ENCODE measurements around the gene TPST1.

TPST1 gene

DNA sequence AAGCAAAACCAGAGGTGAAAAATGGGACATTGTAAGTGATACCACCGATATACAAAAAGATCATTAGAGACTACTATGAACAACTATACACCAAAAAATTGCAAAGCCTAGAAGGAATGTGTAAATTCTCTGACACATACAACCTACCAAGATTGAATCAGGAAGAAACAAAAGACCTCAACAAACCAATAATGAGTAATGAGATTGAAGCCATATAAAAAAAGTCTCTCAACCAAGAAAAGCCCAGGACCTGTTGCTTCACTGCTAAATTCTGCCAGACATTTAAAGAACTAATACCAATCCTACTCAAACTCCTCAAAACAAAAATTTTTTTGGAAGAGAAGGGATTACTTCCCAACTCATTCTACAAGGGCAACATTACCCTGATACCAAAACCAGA, 134.0 kb downstream of the TPST1 start:
- Histone ChIP-seq H3K4me3 (ENCODE audit: low read depth, low read length) (no peak overlapping the region), H3K9me3 (ENCODE audit: control insufficient read depth, insufficient read depth, low read depth, low read length) (peaks cover 18% of the 10 kb centered on the region), H3K36me3 (ENCODE audit: control insufficient read depth, insufficient read depth, low read length) (no peaks in the 10 kb centered on the region), H3K27me3 (ENCODE audit: control insufficient read depth, insufficient read depth, low read length) (no peaks in the 10 kb centered on the region), H3K27ac (ENCODE audit: low read depth, low read length) (no peak overlapping the region), H3K9ac (ENCODE audit: low read length) (no peak overlapping the region), H3K4me1 (ENCODE audit: control insufficient read depth, insufficient read depth, low read length) (no peaks in the 10 kb centered on the region)

GRCh38 chr7:66344166-66344565, 139.0 kb downstream of the TPST1 start:
- Histone ChIP-seq H3K9me3 (ENCODE audit: control insufficient read depth, insufficient read depth, low read depth, low read length) (peaks cover 7% of the 10 kb centered on the region; the same call in 1 of the 2 replicates), H3K4me3 (ENCODE audit: low read depth, low read length) (no peak overlapping the region), H3K4me1 (ENCODE audit: control insufficient read depth, insufficient read depth, low read length) (no peaks in the 10 kb centered on the region), H3K27me3 (ENCODE audit: control insufficient read depth, insufficient read depth, low read length) (no peaks in the 10 kb centered on the region), H3K36me3 (ENCODE audit: control insufficient read depth, insufficient read depth, low read length) (no peaks in the 10 kb centered on the region), H3K27ac (ENCODE audit: low read depth, low read length) (no peak overlapping the region), H3K9ac (ENCODE audit: low read length) (no peak overlapping the region)

GRCh38 chr7:66348531-66348930, 143.4 kb downstream of the TPST1 start:
- Histone ChIP-seq H3K27ac (ENCODE audit: low read depth, low read length) (no peak overlapping the region), H3K9ac (ENCODE audit: low read length) (no peak overlapping the region), H3K27me3 (ENCODE audit: control insufficient read depth, insufficient read depth, low read length) (no peaks in the 10 kb centered on the region), H3K9me3 (ENCODE audit: control insufficient read depth, insufficient read depth, low read depth, low read length) (no peaks in the 10 kb centered on the region), H3K36me3 (ENCODE audit: control insufficient read depth, insufficient read depth, low read length) (no peaks in the 10 kb centered on the region), H3K4me3 (ENCODE audit: low read depth, low read length) (no peak overlapping the region), H3K4me1 (ENCODE audit: control insufficient read depth, insufficient read depth, low read length) (0 out of 2 replicates have a peak, but pooled peaks cover 3% of the 10 kb centered on the region)

- Histone ChIP-seq H3K27ac (ENCODE audit: low read depth, low read length) (no peak overlapping the region), H3K4me1 (ENCODE audit: control insufficient read depth, insufficient read depth, low read length) (0 out of 2 replicates have a peak, but pooled peaks cover 3% of the 10 kb centered on the region), H3K4me3 (ENCODE audit: low read depth, low read length) (no peak overlapping the region), H3K9me3 (ENCODE audit: control insufficient read depth, insufficient read depth, low read depth, low read length) (no peaks in the 10 kb centered on the region), H3K36me3 (ENCODE audit: control insufficient read depth, insufficient read depth, low read length) (no peaks in the 10 kb centered on the region), H3K9ac (ENCODE audit: low read length) (no peak overlapping the region), H3K27me3 (ENCODE audit: control insufficient read depth, insufficient read depth, low read length) (no peaks in the 10 kb centered on the region)
These were observed 143.8 kb downstream of the TPST1 start for GRCh38 chr7:66348959-66349358.

- H3K9ac ChIP-seq (ENCODE audit: low read length): no peak overlapping the region
- H3K4me1 ChIP-seq (ENCODE audit: control insufficient read depth, insufficient read depth, low read length): 0 out of 2 replicates have a peak, but pooled peaks cover 3% of the 10 kb centered on the region
- H3K9me3 ChIP-seq (ENCODE audit: control insufficient read depth, insufficient read depth, low read depth, low read length): no peaks in the 10 kb centered on the region
- H3K36me3 ChIP-seq (ENCODE audit: control insufficient read depth, insufficient read depth, low read length): no peaks in the 10 kb centered on the region
- H3K4me3 ChIP-seq (ENCODE audit: low read depth, low read length): no peak overlapping the region
- no peak overlapping the region for H3K27ac ChIP-seq (ENCODE audit: low read depth, low read length)
- no peaks in the 10 kb centered on the region for H3K27me3 ChIP-seq (ENCODE audit: control insufficient read depth, insufficient read depth, low read length)
These were observed 146.9 kb downstream of the TPST1 start for GRCh38 chr7:66352071-66352470.

DNA sequence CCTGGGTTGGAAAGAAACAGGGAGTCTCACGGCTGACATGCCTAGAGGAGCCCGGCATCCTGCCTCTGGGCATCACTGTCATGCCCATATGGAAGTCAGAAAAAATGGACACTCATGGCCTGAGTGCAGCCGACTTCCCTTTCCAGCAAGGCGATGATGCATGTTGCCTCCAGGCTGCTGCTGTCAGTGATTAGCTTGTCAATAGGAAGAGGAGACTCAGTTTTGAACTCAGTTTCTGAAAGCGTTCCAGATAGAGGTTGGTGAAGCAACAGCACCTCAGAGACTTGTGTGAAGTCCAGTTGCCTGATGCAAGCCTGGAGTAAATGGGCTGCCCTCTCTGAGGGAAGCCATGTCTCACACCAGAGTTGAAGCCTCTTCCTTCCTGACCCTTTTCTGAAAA, 148.4 kb downstream of the TPST1 start:
- no peak overlapping the region for H3K27ac ChIP-seq (ENCODE audit: low read depth, low read length)

GRCh38 chr7:66355756-66356155, 150.6 kb downstream of the TPST1 start:
- H3K36me3 ChIP-seq (ENCODE audit: control insufficient read depth, insufficient read depth, low read length): no peaks in the 10 kb centered on the region; the same call in 1 of the 2 replicates
- H3K27me3 ChIP-seq (ENCODE audit: control insufficient read depth, insufficient read depth, low read length): no peaks in the 10 kb centered on the region
- H3K9me3 ChIP-seq (ENCODE audit: control insufficient read depth, insufficient read depth, low read depth, low read length): no peaks in the 10 kb centered on the region
- no peak overlapping the region for H3K9ac ChIP-seq (ENCODE audit: low read length)
- no peak overlapping the region for H3K27ac ChIP-seq (ENCODE audit: low read depth, low read length)
- H3K4me3 ChIP-seq (ENCODE audit: low read depth, low read length): no peak overlapping the region
- H3K4me1 ChIP-seq (ENCODE audit: control insufficient read depth, insufficient read depth, low read length): 0 out of 2 replicates have a peak, but pooled peaks cover 3% of the 10 kb centered on the region

More for the DNA sequence above, 148.4 kb downstream of the TPST1 start:
- Histone ChIP-seq H3K9ac (ENCODE audit: low read length) (no peak overlapping the region), H3K9me3 (ENCODE audit: control insufficient read depth, insufficient read depth, low read depth, low read length) (no peaks in the 10 kb centered on the region), H3K4me3 (ENCODE audit: low read depth, low read length) (no peak overlapping the region), H3K4me1 (ENCODE audit: control insufficient read depth, insufficient read depth, low read length) (0 out of 2 replicates have a peak, but pooled peaks cover 3% of the 10 kb centered on the region), H3K36me3 (ENCODE audit: control insufficient read depth, insufficient read depth, low read length) (no peaks in the 10 kb centered on the region), H3K27me3 (ENCODE audit: control insufficient read depth, insufficient read depth, low read length) (no peaks in the 10 kb centered on the region)

- Histone ChIP-seq H3K9me3 (ENCODE audit: control insufficient read depth, insufficient read depth, low read depth, low read length) (no peaks in the 10 kb centered on the region), H3K27me3 (ENCODE audit: control insufficient read depth, insufficient read depth, low read length) (no peaks in the 10 kb centered on the region)
These were observed 151.2 kb downstream of the TPST1 start for GRCh38 chr7:66356277-66356721.

GRCh38 chr7:66357087-66357486, 152.0 kb downstream of the TPST1 start:
- Histone ChIP-seq H3K9ac (ENCODE audit: low read length) (no peak overlapping the region), H3K27ac (ENCODE audit: low read depth, low read length) (no peak overlapping the region), H3K27me3 (ENCODE audit: control insufficient read depth, insufficient read depth, low read length) (no peaks in the 10 kb centered on the region), H3K4me1 (ENCODE audit: control insufficient read depth, insufficient read depth, low read length) (0 out of 2 replicates have a peak, but pooled peaks cover 2% of the 10 kb centered on the region), H3K9me3 (ENCODE audit: control insufficient read depth, insufficient read depth, low read depth, low read length) (no peaks in the 10 kb centered on the region), H3K36me3 (ENCODE audit: control insufficient read depth, insufficient read depth, low read length) (no peaks in the 10 kb centered on the region; the same call in 1 of the 2 replicates), H3K4me3 (ENCODE audit: low read depth, low read length) (no peak overlapping the region)

More at GRCh38 chr7:66356277-66356721, 151.2 kb downstream of the TPST1 start:
- Histone ChIP-seq H3K9ac (ENCODE audit: low read length) (no peak overlapping the region), H3K4me3 (ENCODE audit: low read depth, low read length) (no peak overlapping the region), H3K36me3 (ENCODE audit: control insufficient read depth, insufficient read depth, low read length) (no peaks in the 10 kb centered on the region; the same call in 1 of the 2 replicates), H3K4me1 (ENCODE audit: control insufficient read depth, insufficient read depth, low read length) (0 out of 2 replicates have a peak, but pooled peaks cover 3% of the 10 kb centered on the region), H3K27ac (ENCODE audit: low read depth, low read length) (no peak overlapping the region)

DNA sequence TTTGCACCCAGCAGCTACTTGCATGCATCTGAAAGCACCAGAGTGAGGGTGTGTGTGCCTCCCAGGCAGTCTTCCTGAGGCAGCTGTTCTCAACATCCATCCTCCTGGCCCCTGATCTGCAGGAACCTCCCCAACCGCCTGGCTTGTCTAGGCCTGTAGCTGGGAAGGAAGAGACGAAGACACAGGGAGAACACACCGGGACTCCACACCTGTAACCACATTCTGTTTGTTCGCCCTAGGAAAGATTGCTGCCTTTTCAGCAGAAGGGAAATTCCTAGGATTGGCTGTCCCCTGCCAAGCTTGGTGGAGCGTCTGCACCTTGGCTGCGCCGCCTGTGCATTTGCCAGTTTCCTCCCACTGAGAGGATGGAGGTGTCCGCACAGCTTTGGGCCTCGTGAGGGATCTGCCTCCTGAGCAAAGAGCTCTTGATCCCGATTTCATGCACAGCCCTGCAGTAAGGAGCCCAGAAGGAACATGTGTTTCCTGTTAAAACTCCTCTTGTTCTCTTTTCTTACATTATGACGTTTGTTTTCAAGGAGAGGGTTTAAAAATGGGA, 154.6 kb downstream of the TPST1 start:
- H3K9ac ChIP-seq (ENCODE audit: low read length): no peak overlapping the region
- no peak overlapping the region for H3K27ac ChIP-seq (ENCODE audit: low read depth, low read length)
- H3K9me3 ChIP-seq (ENCODE audit: control insufficient read depth, insufficient read depth, low read depth, low read length): no peaks in the 10 kb centered on the region
- H3K36me3 ChIP-seq (ENCODE audit: control insufficient read depth, insufficient read depth, low read length): no peaks in the 10 kb centered on the region; the same call in 1 of the 2 replicates
- H3K27me3 ChIP-seq (ENCODE audit: control insufficient read depth, insufficient read depth, low read length): no peaks in the 10 kb centered on the region
- no peak overlapping the region for H3K4me3 ChIP-seq (ENCODE audit: low read depth, low read length)
- no peaks in the 10 kb centered on the region for H3K4me1 ChIP-seq (ENCODE audit: control insufficient read depth, insufficient read depth, low read length)

DNA sequence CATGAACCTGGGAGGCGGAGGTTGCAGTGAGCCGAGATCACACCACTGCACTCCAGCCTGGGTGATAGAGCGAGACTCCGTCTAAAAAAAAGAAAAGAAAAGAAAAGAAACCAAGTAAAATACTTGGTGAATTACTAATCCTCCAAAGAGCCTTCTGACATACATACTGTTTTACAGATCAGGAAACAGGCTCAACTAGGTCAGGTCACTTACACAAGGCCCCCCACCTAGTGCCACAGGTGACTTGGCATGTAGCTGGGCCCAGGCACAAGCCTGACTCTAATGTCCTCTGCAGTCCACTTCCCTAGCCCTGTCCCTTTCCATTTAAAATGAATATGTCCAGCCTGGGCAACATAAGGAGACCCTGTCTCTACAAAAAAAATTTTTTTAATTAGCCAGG, 157.0 kb downstream of the TPST1 start:
- H3K4me1 ChIP-seq (ENCODE audit: control insufficient read depth, insufficient read depth, low read length): no peaks in the 10 kb centered on the region
- H3K36me3 ChIP-seq (ENCODE audit: control insufficient read depth, insufficient read depth, low read length): no peaks in the 10 kb centered on the region; the same call in 1 of the 2 replicates
- H3K4me3 ChIP-seq (ENCODE audit: low read depth, low read length): no peak overlapping the region
- H3K9ac ChIP-seq (ENCODE audit: low read length): no peak overlapping the region
- H3K9me3 ChIP-seq (ENCODE audit: control insufficient read depth, insufficient read depth, low read depth, low read length): no peaks in the 10 kb centered on the region
- no peaks in the 10 kb centered on the region for H3K27me3 ChIP-seq (ENCODE audit: control insufficient read depth, insufficient read depth, low read length)
- no peak overlapping the region for H3K27ac ChIP-seq (ENCODE audit: low read depth, low read length)
